H1 (cell line): ENCODE results near the gene ZNF587B. TPM values are rescaled to one million over a fixed set of nuclear protein-coding genes. Genes with fewer than 3 reads are reported as not detected.

ENCODE experiments used
- CTCF ChIA-PET: fragments of 300-600 bp; sonication (Branson Sonifier 250); formaldehyde crosslinking; loops from one replicate; lab custom pipeline; 2021; ENCODE audit not compliant: partially characterized antibody; lab: Charles Lee
- POLR2A ChIA-PET: fragments of 300-600 bp; sonication (Branson Sonifier 250); formaldehyde crosslinking; loops from one replicate; lab custom pipeline; 2021; ENCODE audit warnings: inconsistent platforms; ENCODE audit not compliant: partially characterized antibody; lab: Charles Lee
- DNase-seq, 2 experiments: peaks; one replicate each; pipeline versions ENCODE4 v3.0.0 to v3.0.0-alpha.2; 2010 to 2022; ENCODE audit warnings: low spot score in 2 of 2, low read depth in 1 of 2, mixed read lengths in 1 of 2
- FAIRE-seq: peaks from 2 replicates; lab custom pipeline; 2011; peaks lifted over from hg19 to GRCh38; lab: Jason Lieb, UNC
- H2AFZ ChIP-seq: 2 replicates; pipeline ENCODE4 v1.8.1; 2012; ENCODE audit warnings: low read length, inconsistent platforms
- H2AK5ac ChIP-seq: 2 replicates; pipeline ENCODE4 v1.6.1; 2013; ENCODE audit warnings: low read depth, low read length
- H2BK120ac ChIP-seq: replicated peaks from 2 replicates; pipeline ENCODE3; 2013; ENCODE audit warnings: low read depth, low read length, inconsistent platforms
- H2BK12ac ChIP-seq: 2 replicates; pipeline ENCODE4 v1.6.1; 2013; ENCODE audit warnings: low read depth, low read length
- H2BK15ac ChIP-seq: 2 replicates; pipeline ENCODE4 v1.6.1; 2013; ENCODE audit warnings: low read length
- H2BK20ac ChIP-seq: 2 replicates; pipeline ENCODE4 v1.6.1; 2013; ENCODE audit warnings: low read length
- H2BK5ac ChIP-seq: 2 replicates; pipeline ENCODE4 v1.6.1; 2013; ENCODE audit warnings: low read depth, low read length
- H3K14ac ChIP-seq: 2 replicates; pipeline ENCODE4 v1.6.1; 2013; ENCODE audit warnings: inconsistent platforms; ENCODE audit not compliant: insufficient read length
- H3K18ac ChIP-seq: 2 replicates; pipeline ENCODE4 v1.6.1; 2013; ENCODE audit warnings: low read length; ENCODE audit errors: extremely low read depth
- H3K23ac ChIP-seq: 2 replicates; pipeline ENCODE4 v1.6.1; 2013; ENCODE audit warnings: inconsistent platforms; ENCODE audit not compliant: insufficient read length
- H3K23me2 ChIP-seq: 2 replicates; pipeline ENCODE4 v1.6.1; 2013; ENCODE audit warnings: low read depth, low read length
- H3K27ac ChIP-seq: 2 replicates; pipeline ENCODE4 v1.6.1; 2011; ENCODE audit warnings: low read depth, low read length, inconsistent platforms
- H3K27me3 ChIP-seq, 4 experiments: replicated peaks in 1 of 4; 1 replicate in 1 of 4; 2 replicates in 3 of 4; pipeline versions ENCODE4 v1.6.1 to v1.8.1; 2011 to 2013; ENCODE audit warnings: low read length in 3 of 4, mild to moderate bottlenecking in 3 of 4, inconsistent platforms in 2 of 4, mixed read lengths in 2 of 4, moderate library complexity in 1 of 4; ENCODE audit not compliant: control insufficient read depth in 3 of 4, insufficient read depth in 3 of 4; ENCODE audit errors: extremely low read depth in 1 of 4
- H3K36me3 ChIP-seq, 4 experiments: 2 replicates each; pipeline versions ENCODE4 v1.6.1 to v1.8.1; 2011 to 2013; ENCODE audit warnings: mild to moderate bottlenecking in 4 of 4, low read length in 3 of 4, moderate library complexity in 2 of 4, control low read depth in 1 of 4, inconsistent platforms in 1 of 4; ENCODE audit not compliant: insufficient read depth in 4 of 4, control insufficient read depth in 2 of 4
- H3K4ac ChIP-seq: replicated peaks from 2 replicates; pipeline ENCODE3; 2013; ENCODE audit warnings: low read length, low read depth, mixed read lengths, inconsistent platforms; ENCODE audit not compliant: insufficient read length
- H3K4me1 ChIP-seq, 4 experiments: replicated peaks in 1 of 4; 1 replicate in 1 of 4; 2 replicates in 3 of 4; pipeline versions ENCODE4 v1.6.1 to v1.8.1; 2011 to 2013; ENCODE audit warnings: low read length in 3 of 4, inconsistent platforms in 2 of 4, mixed read lengths in 1 of 4; ENCODE audit not compliant: insufficient read depth in 4 of 4, control insufficient read depth in 3 of 4
- H3K4me2 ChIP-seq, 2 experiments: 2 replicates each; pipeline versions ENCODE4 v1.6.1 to v1.8.1; 2011 to 2013; ENCODE audit warnings: low read depth in 2 of 2, low read length in 2 of 2, control low read depth in 1 of 2, inconsistent platforms in 1 of 2, mild to moderate bottlenecking in 1 of 2; ENCODE audit not compliant: insufficient read depth in 1 of 2
- H3K4me3 ChIP-seq, 4 experiments: fragments of 200-600, 300-600 bp in 1 of 4; sonication (generic), shearing (Covaris generic), sonication (Bioruptor Twin) in 1 of 4; 2 replicates each; pipeline versions ENCODE4 v1.5.1 to v1.8.1; 2011 to 2016; ENCODE audit warnings: low read length in 4 of 4, low read depth in 3 of 4, control low read depth in 2 of 4, inconsistent platforms in 2 of 4, mild to moderate bottlenecking in 2 of 4, mixed read lengths in 1 of 4, moderate library complexity in 1 of 4; ENCODE audit not compliant: insufficient read depth in 2 of 4; ENCODE audit errors: extremely low read depth in 1 of 4
- H3K56ac ChIP-seq: replicated peaks from 2 replicates; pipeline ENCODE3; 2013; ENCODE audit warnings: low read depth, mild to moderate bottlenecking, mixed read lengths, low read length, inconsistent platforms; ENCODE audit not compliant: insufficient read length
- H3K79me1 ChIP-seq: 2 replicates; pipeline ENCODE4 v1.6.1; 2013; ENCODE audit warnings: low read depth, low read length, control low read depth
- H3K79me2 ChIP-seq, 2 experiments: 2 replicates each; pipeline versions ENCODE4 v1.6.1 to v1.8.1; 2012 to 2013; ENCODE audit warnings: low read length in 2 of 2, mild to moderate bottlenecking in 2 of 2, inconsistent platforms in 1 of 2; ENCODE audit not compliant: insufficient read depth in 2 of 2, control insufficient read depth in 1 of 2
- H3K9ac ChIP-seq, 4 experiments: replicated peaks in 1 of 4; 1 replicate in 1 of 4; 2 replicates in 3 of 4; pipeline versions ENCODE4 v1.6.1 to v1.8.1; 2011 to 2013; ENCODE audit warnings: low read depth in 3 of 4, low read length in 3 of 4, control low read depth in 2 of 4, mild to moderate bottlenecking in 2 of 4, moderate library complexity in 2 of 4, inconsistent platforms in 1 of 4; ENCODE audit errors: extremely low read depth in 1 of 4
- H3K9me3 ChIP-seq, 2 experiments: 2 replicates each; pipeline versions ENCODE4 v1.6.1 to v1.8.1; 2012 to 2013; ENCODE audit warnings: mild to moderate bottlenecking in 2 of 2, moderate library complexity in 2 of 2, control low read depth in 1 of 2, inconsistent platforms in 1 of 2, low read depth in 1 of 2, low read length in 1 of 2, mixed read lengths in 1 of 2; ENCODE audit not compliant: insufficient read depth in 2 of 2
- H4K20me1 ChIP-seq, 2 experiments: replicated peaks in 1 of 2; 2 replicates each; pipeline versions ENCODE3 to v1.8.1; 2011 to 2013; ENCODE audit warnings: inconsistent platforms in 2 of 2, low read length in 2 of 2, mild to moderate bottlenecking in 1 of 2; ENCODE audit not compliant: insufficient read depth in 2 of 2, control insufficient read depth in 1 of 2
- H4K5ac ChIP-seq: 2 replicates; pipeline ENCODE4 v1.6.1; 2013; ENCODE audit warnings: low read length, low read depth, mixed read lengths, inconsistent platforms; ENCODE audit not compliant: insufficient read length
- H4K8ac ChIP-seq: 2 replicates; pipeline ENCODE4 v1.8.0; 2013; ENCODE audit warnings: mild to moderate bottlenecking, moderate library complexity, low read length, inconsistent platforms; ENCODE audit not compliant: insufficient read depth; ENCODE audit errors: extremely low read depth
- H4K91ac ChIP-seq: replicated peaks from 2 replicates; pipeline ENCODE3; 2013; ENCODE audit warnings: low read length, mixed read lengths, inconsistent platforms; ENCODE audit not compliant: insufficient read length
- BACH1 ChIP-seq: IDR thresholded peaks from 2 replicates; pipeline ENCODE4 v1.6.1; 2012; ENCODE audit warnings: low read length, improper control_type of control experiment
- BRCA1 ChIP-seq: IDR thresholded peaks from 2 replicates; pipeline ENCODE4 v1.6.1; 2012; ENCODE audit warnings: low read depth, low read length, improper control_type of control experiment
- CEBPB ChIP-seq: IDR thresholded peaks from 2 replicates; pipeline ENCODE4 v1.6.1; 2012; ENCODE audit warnings: low read depth, low read length
- CREB1 ChIP-seq: IDR thresholded peaks from 2 replicates; pipeline ENCODE4 v1.6.1; 2012; ENCODE audit warnings: inconsistent platforms
- CTBP2 ChIP-seq: IDR thresholded peaks from 2 replicates; pipeline ENCODE4 v1.7.0; 2011; ENCODE audit warnings: borderline replicate concordance, mild to moderate bottlenecking, moderate library complexity, mixed read lengths, low read length; ENCODE audit not compliant: insufficient read depth, insufficient read length
- EP300 ChIP-seq, 2 experiments: IDR thresholded peaks; 1 replicate in 1 of 2; 2 replicates in 1 of 2; pipeline ENCODE4 v1.6.1; 2011 to 2012; ENCODE audit warnings: low read depth in 2 of 2, low read length in 2 of 2, mild to moderate bottlenecking in 2 of 2, borderline replicate concordance in 1 of 2, inconsistent platforms in 1 of 2, moderate library complexity in 1 of 2
- JUND ChIP-seq: IDR thresholded peaks from 2 replicates; pipeline ENCODE4 v1.6.1; 2011; ENCODE audit warnings: mild to moderate bottlenecking, improper control_type of control experiment, low read length
- KDM5A ChIP-seq: fragments of 200-600 bp; IDR thresholded peaks from 2 replicates; pipeline ENCODE4 v1.7.1; 2012; ENCODE audit warnings: mild to moderate bottlenecking, low read length, inconsistent platforms, mixed read lengths
- POLR2AphosphoS5 ChIP-seq: IDR thresholded peaks from 2 replicates; pipeline ENCODE4 v1.6.1; 2011; ENCODE audit warnings: low read depth, low read length
- SP1 ChIP-seq: IDR thresholded peaks from 2 replicates; pipeline ENCODE4 v1.6.1; 2011; ENCODE audit warnings: low read depth, low read length
- WGBS, 2 experiments: shearing (Covaris generic) in 1 of 2; methylation state at CpG; one replicate each; pipeline versions ENCODE4 v1.1.6 to v1.1.7; 2013 to 2015; ENCODE audit warnings: low lambda C conversion rate in 2 of 2, mixed read lengths in 2 of 2, inconsistent platforms in 1 of 2, low coverage in 1 of 2, missing lambda C conversion rate in 1 of 2; ENCODE audit not compliant: insufficient replicate concordance in 2 of 2, insufficient coverage in 1 of 2, insufficient read length in 1 of 2; ENCODE audit errors: extremely low coverage in 1 of 2, missing lambda C conversion rate in 1 of 2; 5-methylcytosine and 5-hydroxymethylcytosine counted together
- polyA plus RNA-seq, 7 experiments: library from polyadenylated mRNA; depleted of rRNA in 3 of 7; stranded (reverse) in 5 of 7; unstranded in 2 of 7; fragments of >200 nt in 5 of 7; fragments of 200-250 nt in 2 of 7; gene quantifications; 1 replicate in 5 of 7; 2 replicates in 1 of 7; 4 replicates in 1 of 7; pipeline versions ENCODE4 v1.2.1 to v1.2.3, GENCODE V29; 2011 to 2013; ENCODE audit warnings: missing spikeins in 2 of 7, mixed read lengths in 2 of 7
- total RNA-seq: library from RNA; stranded (reverse); fragmentation: NEBNext Ultra II Directional; extraction: Animal tissue kit (Norgen Biotek cat#: 25700); gene quantifications from 2 replicates; pipeline ENCODE4 v1.2.1, GENCODE V29; 2021

The ZNF587B gene
- total and polyA plus RNA-seq, 2 of the 8 experiments (the other 6 are each of a cell fraction or from before 2014, with no cell fraction given) = 13.8 to 60.1 TPM

- Histone ChIP-seq H3K9me3 (no peaks in the 10 kb centered on the region), H4K20me1 (peaks cover 7 to 10% of the 10 kb centered on the region in 2 experiments), H4K5ac (no peak overlapping the region), H2AK5ac (peak overlapping the region; percentile 96; the same call in 1 of the 2 replicates), H3K79me2 (peaks cover 45 to 63% of the 10 kb centered on the region in 2 experiments), H3K27me3 (no peaks in the 10 kb centered on the region), H3K23me2 (peaks cover 3% of the 10 kb centered on the region; the same call in 1 of the 2 replicates), H2BK120ac (no peak overlapping the region), H4K91ac (no peak overlapping the region), H3K4me2 (peak overlapping the region; percentile 77 to 79), H3K36me3 (peaks cover 0 to 26% (median 12%) of the 10 kb centered on the region in 4 experiments; a peak in 5 of 8 replicates), H3K4me3 (peak overlapping the region; percentile 89 to 97 (median 96)), H2BK5ac (peak overlapping the region; percentile 76; the same call in 1 of the 2 replicates), H2BK15ac (no peak overlapping the region), H2BK20ac (0 out of 2 replicates have a peak overlapping the region, but pooled peaks have one; percentile 5), H4K8ac (no peak overlapping the region), H3K4ac (no peak overlapping the region), H3K18ac (peak overlapping the region; percentile 85), H2AFZ (no peak overlapping the region), H3K56ac (no peak overlapping the region), H3K79me1 (no peaks in the 10 kb centered on the region), H3K23ac (no peak overlapping the region), H2BK12ac (0 out of 2 replicates have a peak overlapping the region, but pooled peaks have one; percentile 68), H3K27ac (peak overlapping the region; percentile 94; the same call in 1 of the 2 replicates), H3K9ac (peak overlapping the region in 3 of 4 experiments; percentile 44 to 67 (median 45); a peak in 4 of 7 replicates), H3K14ac (no peak overlapping the region), H3K4me1 (peaks cover 3 to 18% (median 10%) of the 10 kb centered on the region in 4 experiments; a peak in 6 of 7 replicates)
- peak; percentile 96 for FAIRE-seq
- ChIA-PET POLR2A (interaction anchor here (0.6 to 11.1 kb wide), 28 partner anchors 9 to 560 kb away, joined by 3 to 103 read pairs (median 5); partner anchors contain the start of genes ZNF135, ZNF417, ZNF418 and ZNF552), CTCF (interaction anchor here (0.6 to 1.2 kb wide), 6 partner anchors 10 to 106 kb away, joined by 3 to 5 read pairs (median 4); partner anchors contain the start of gene ZNF587B)
- DNase-seq = peak in 1 of 2 experiments; percentile 50
- WGBS, 2 experiments = 1% methylated on average over 6 of the region's 6 CpGs; no CpG with 5 or more reads in 1 of the 2 experiments
- TF ChIP-seq CEBPB (no peak), POLR2AphosphoS5 (0 out of 2 replicates have a peak, but pooled peaks have one; percentile 33), SP1 (peak; percentile 63), BACH1 (no peak), CREB1 (no peak), JUND (no peak), KDM5A (no peak), CTBP2 (no peak), EP300 (IDR thresholded peaks at IDR 0.05; ENCODE audit: borderline replicate concordance in 1 of 2, low read depth in 2 of 2, low read length in 2 of 2) (no peak), BRCA1 (no peak)
These were observed 57.3 kb downstream of the ZNF587B start for GRCh38 chr19:57887195-57887941.
